ENCODE results near the gene TEAD1.

- TF ChIP-seq POLR2A (IDR thresholded peaks at IDR 0.05), result no peak
- no peak for TF ChIP-seq CTCF (IDR thresholded peaks at IDR 0.05)
These were observed 160.4 kb downstream of the TEAD1 start for GRCh38 chr11:12834630-12835029.
